EH (cell line): Measurements from ENCODE around the gene PRKAR1B.

Experiments used
- DNase-seq: peaks from one replicate; pipeline ENCODE4 v3.0.0-alpha.2; 2015; ENCODE audit warnings: low read depth

The PRKAR1B gene

DNA sequence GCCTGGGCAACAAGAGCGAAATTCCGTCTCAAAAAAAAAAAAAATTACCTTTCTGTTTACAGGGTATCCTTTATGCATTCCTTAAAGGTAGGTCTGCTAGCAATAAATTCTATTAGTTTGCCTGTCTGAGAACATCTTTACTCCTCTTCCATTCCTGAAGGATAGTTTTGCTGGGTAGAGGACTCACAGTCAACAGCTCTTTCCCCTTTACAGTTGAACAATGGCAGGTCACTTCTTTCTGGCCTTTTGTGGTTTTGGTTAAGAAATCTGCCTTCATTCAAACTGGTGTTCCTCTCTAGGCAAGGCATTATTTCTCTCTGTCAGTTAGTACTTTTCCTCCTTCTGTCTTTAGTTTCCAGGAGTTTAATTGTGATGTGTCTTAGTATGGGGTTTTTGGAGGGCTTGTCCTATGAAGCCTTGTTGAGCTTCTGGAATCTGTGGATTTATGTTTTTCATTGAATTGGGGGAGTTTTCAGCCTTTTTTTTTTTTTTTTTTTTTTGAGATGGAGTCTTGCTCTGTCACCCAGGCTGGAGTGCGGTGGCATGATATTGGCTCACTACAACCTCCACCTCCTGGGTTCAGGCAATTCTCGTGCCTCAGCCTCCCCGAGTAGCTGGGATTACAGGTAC, 5.3 kb downstream of the PRKAR1B start:
- DNase-seq, result no peak

DNA sequence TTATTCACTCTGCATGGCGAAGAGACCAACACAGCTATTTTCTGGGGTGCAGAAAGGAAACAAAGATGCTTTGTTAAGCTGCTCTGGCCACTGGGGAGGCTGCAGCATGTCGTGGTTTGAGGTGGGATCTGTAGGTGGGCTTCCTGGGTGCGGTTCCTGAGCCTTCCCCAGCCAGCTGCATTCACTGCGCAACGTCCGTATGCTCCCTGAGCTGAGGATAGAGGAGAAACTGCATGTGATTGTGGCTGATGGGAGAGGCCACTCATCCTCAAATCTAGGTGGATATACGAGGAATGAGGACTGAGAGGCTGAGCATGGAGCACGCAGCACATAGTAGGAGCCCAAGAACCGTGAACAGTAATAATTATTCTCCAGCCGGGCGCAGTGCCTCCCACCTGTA, 10.4 kb downstream of the PRKAR1B start:
- no peak for DNase-seq

DNA sequence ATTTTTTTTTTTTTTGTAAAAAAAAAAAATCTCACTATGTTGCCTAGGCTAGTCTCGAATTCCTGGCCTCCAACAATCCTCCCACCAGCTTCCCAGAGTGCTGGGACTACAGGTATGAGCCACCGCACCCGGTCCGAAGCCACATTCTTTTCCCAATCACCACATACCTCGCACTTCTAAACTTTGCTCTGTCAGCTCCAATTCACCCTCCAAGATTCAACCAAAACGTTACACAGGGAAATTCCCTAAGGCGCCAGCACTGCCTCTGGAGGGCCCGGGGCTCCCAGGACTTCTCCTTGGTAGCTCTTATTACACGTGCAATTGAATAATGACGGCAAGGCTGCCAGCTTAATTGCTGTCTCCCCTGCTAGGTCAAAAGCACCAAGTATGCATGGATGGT, 10.9 kb downstream of the PRKAR1B start:
- no peak for DNase-seq

DNA sequence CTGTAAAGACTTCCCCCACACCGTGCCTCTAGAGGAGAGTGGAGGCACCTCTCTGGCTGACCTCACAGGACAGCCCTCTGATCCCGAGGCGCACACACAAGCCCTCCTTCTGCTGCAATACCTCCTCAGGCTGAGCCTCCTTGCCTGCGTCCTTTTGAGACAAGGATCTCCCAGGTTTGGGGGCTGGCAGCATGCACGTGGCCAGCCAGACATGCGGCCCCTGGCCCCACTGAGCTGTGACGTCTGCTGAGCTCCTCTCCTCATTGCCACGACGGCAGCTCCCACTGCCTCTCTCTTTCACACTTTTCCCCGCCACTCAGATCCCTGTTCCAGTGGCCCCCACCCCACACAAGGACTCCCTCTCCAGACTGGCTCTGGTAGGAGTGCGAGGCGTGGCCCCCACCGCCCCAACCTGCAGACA, 12.8 kb downstream of the PRKAR1B start:
- DNase-seq, result no peak

DNA sequence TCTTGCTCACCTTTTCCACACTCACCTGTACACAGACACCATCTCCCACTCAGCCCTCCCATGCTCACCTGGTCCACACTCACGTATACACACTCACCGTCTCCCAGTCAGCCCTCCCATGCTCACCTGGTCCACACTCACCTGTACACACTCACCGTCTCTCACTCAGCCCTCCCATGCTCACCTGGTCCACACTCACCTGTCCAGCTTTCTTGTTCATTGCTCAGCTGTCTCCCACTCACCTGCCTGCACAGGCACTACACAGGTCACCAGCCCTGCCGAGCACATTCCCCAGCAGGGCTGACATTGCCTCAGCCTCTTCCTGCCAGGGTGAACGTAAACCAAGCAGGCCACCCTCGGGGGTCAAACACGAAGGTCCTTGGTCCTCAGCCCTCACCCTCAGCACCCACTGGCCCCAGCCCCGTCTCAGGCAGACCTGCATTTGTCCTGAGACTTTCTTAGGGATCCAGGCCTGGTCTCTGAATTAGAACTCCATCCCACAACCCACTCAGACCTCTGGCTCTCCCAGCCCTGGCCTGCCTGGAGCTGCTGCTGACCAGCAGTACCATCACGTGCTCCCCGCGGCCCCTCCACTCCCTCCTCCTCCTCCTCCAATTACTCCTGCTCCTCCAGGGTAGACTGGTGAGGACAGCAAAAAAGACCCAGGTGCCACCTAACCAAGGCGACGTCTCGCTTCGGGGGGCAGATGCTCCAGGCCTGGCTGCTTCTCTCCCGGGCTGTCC, 13.4 kb downstream of the PRKAR1B start:
- DNase-seq, result no peak

DNA sequence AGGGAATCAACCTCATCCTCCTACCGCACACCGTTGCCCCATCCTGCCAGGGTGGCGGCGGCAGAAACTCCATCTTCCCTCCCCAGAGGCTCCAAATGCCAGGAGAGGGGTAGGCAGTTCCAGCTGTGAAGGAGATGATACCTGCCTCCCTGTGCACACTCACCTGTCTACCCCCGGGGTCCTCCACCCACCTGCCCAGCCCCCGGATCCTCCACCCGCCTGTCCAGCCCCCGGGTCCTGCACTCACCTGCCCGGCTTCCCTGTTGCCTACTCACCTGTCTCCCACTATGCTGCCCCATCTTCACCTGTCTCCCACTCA, 14.0 kb downstream of the PRKAR1B start:
- DNase-seq, result no peak

DNA sequence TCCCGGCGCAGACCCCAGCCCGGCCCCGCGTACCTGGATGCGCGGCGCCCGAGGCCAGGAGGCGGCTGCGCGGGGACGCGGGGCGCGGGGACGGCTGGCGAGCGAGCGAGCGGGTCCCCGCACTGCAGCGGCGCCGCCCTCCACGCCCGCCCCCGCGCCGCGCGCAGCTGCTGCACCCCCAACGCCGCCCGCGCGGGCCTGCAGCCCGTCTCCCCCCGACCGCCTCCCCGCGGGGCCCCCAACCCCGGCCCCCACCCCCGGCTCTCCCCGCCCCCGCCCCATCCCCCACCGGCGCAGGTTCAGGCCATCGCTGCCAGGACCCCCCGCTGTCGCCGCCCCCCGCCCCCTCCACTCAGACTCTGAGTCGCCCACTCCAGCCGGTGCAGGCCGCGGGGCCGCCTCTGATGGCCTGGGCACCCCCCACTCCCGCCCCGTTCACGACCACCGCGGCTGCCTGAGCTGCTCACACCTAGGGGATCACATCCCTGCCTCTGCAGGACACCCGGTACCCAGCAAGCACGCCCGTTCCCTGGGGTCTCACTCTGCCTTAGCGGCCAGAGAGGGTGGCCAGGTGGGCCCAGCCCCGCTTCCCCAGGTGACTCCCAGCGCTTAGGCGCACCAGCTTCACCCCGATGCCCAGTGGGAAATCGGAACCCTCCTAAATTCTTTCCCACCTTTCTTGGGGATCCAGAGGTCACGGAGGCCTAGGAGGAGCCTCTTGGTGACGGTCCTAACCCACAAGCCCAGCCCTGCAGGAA, 14.5 kb downstream of the PRKAR1B start:
- DNase-seq, result no peak

DNA sequence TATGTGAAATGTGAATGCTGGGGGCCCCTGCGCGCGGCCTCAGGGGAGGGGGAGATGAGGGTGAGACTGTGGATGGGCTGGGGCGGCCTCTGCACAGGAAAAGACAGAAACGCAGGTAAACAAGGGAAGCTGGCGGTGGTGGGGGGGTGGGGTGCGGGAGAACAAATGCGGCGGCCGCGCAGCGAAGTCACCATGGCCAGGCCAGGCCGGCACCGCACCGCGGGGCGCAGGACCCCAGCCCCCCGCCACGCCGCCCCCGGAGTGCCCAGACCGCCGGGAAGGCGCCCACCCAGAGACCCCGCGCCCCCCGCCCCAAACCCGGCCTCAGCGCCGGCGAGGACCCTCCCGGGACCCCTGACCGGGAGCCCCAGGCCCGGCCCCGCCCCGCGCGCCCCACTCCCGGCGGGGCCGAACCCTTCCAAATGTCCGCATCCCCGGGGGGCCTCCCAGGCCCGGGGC, 15.1 kb downstream of the PRKAR1B start:
- no peak for DNase-seq

DNA sequence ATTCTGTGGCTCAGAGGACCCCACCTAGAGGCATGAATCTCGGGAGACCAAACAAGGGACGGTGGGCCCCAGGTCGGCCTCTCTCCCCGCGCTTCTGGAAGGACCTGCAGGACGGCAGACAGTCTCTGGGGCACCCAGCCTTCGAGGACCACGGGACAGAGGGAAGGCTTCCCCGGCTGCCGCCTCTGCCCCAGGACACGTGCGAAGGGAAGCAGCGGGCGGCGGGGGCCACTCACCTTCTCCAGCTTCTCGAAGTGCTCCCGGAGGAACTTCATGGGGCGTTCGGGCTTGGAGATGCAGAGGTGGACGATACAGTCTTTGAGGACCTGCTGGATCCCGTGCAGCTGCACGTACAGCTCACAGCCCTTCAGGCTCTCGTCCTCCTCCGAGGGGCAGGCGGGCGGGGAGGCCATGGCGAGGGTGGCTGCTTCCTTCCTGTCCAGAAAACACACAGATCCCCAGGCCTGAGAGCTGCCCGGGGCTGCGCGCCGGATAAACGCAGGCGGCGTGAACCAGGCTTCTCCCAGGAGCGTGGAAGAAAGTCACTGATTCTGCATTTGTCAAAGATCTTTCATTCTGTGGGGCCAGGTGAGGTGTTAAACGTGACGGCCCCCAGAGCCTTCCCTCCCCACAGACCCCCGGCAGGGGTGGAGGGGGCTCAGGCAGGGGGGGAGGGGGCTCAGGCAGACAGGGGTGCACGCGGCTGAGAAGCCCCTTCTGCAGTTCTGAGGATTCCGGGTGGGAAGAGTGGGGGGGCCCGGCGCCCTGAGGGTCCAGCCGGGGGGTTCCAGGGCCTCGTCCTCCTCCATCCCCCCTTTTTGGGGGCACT, 15.8 kb downstream of the PRKAR1B start:
- no peak for DNase-seq

DNA sequence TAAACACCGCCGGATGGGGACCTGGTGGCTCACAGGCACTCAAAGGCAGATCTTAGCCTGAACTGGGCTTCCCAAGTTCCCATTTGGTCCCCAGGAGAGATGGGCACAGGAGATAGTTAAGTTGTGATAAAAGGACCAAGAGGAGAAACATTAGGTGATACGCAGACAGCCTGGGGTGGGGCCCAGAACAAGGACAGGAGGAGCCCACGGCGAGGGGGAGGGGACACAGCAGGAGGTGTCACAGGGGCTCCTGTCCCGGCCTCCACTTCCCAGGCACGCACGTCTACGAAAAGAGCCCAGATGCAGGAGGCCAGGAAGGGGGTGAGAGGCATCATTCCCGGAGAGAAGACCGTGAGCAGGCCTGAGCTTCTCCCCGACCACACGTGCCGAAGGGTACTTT, 16.9 kb downstream of the PRKAR1B start:
- DNase-seq, result no peak

DNA sequence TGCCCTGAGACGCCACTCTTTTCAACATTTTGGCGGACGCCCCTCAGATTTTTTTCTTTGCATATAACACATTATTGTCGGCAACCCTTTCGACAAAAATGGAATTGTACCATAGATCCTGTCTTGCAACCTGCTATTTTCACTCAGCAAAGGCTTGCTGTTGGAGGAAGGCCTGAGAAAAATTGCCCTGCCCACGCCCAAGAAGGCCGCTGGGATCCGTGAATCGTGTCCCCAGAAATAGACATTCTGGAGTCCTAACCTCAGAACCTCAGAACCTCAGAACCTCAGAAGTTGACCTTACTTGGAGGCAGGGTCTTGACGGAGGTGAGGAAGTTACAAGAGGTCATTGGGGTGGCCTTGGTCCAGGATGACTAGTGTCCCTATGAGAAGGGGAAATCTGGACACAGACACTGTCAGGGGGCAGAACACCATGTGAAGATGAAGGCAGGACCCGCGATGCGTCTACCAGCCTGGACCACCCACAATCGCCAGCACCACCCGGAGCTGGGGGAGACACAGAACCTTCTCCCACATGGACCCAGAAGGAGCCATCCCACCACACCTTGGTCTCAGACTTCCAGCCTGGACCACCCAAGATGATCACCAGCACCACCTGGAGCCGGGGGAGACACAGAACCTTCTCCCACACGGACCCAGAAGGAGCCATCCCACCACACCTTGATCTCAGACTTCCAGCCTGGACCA, 19.6 kb downstream of the PRKAR1B start:
- DNase-seq, result no peak

DNA sequence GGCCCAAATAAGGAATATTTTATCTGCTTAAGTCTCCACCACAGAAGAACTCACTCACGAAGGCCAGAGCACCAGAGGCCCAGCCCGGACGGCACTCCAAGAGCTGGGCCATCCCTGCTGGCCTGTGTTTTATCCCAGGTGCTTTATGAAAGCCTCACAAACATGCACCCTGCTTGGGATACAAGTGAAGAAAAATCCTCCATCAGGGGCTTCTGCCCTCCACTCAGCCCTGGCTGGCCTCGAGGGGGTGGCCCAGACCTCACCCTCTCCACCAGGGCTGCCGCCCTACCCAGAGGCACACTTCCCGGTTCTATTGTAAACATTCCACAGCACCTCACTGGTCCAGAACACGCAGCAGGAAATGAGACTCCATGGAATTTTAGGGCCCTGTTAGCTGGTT, 20.4 kb downstream of the PRKAR1B start:
- no peak for DNase-seq

DNA sequence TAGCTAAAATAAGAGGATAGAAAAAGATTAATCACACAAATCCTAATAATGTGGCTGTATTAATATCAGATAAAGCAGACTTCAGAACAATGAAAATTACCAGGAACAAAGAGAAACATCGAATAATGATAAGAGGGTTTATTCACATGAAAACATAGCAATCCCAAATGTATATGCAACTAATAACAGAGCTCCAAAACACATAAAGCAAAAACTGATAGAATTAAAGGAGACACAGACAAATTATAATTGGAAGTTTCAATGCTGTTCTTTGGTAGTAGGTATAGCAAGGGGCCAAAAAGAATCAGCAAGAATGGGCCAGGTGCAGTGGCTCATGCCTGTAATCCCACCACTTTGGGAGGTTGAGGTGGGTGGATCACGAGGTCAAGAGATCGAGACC, 24.0 kb downstream of the PRKAR1B start:
- no peak for DNase-seq

DNA sequence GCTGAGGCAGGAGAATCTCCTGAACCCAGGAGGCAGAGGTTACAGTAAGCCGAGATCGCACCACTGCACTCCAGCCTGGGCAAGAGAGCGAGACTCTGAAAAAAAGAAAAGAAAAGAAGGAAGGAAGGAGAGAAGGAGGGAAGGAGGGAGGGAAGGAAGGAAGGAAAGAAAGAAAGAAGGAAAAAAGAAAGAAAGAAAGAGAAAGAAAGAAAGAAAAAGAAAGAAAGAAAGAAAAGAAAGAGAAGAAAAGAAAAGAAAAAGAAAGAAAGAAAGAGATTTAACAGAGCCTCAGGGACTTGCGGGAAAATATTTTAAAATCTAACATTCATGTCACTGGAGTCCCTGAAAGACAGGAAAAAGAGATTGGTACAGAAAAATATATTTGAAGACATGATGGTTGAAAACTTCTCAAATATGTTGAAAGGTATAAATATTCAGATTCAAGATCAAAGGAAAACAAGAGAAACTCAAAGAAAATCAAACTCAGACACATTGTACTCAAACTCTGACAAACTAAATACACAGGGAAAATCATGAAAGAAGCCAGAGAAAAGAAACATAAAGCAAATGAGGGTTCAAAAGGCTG, 25.9 kb downstream of the PRKAR1B start:
- DNase-seq, result no peak

DNA sequence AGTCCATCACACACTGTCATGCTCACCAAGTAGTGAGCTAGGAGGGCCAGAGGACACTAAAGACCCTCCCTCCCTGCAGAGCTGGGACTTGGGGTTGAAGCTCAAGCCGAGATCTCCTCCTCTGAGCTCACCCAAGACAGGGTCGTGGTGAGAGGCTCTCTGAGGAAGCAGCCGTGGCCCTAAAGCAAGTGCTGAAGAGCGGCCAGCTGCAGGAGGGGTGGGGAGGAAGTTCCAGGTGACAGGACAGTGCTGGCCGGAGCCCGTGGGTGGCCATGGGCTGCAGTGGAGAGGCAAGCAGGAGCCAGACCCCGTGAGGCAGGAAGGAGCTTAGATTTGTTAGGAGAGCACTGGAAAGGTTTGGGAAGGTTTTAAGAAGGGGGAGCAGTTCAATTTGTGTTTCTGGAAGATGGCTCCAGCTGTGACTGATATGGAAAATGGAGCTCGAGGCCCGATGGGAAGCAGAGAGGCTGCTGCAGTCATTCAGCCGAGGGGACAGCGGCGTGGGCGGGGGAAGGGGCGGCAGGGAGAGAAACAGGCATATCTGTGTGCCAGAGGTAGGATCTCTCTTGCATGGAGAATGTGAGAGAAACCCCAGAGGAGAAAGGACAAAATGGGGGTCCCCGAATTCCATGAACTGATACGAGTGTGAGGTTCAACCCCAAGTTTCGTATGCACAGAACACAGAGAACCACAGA, 27.5 kb downstream of the PRKAR1B start:
- DNase-seq, result no peak

DNA sequence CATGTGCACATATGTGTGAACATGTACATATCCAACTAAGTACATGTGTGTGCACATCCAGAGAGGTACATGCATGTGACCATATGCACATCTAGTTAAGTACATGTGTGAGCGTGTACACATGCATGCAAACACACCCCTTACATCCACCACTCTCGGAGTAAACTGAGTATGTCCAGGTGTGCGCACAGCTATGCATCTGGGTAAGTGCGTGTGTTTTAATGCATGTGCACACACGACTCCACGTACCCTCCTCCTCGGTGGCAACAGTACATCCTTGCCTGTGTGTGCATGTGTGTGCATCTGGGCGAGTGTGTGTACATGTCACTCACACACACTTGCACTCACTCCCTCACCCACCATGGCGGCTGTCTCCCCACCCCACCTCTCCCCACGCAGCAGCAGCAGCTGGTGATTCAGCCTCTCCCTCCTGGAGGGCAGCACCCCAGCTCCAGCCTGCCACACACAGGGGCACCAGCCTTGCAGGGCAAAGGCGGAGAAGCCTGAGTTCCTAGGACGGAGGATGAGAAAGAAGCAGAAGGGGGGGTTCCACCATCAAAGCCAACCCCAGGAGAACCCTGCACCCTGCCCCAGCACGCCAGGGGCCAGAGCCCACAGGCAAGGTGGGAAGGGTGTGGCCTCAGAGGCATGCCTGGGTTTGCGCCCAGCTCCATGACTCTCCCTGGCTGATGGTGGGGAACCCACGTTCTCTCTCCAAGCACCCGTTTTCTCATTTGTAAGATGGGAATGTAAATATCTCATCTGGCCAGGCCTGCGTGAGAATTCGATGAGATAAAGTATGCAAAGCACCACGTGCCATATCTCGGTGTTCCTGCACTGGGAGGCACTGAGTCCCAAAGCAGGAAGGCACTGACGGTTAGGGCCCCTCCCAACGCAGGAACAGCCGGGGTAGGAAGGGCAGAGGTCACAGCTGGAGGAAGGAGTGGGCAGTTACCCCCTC, 28.3 kb downstream of the PRKAR1B start:
- DNase-seq, result no peak

DNA sequence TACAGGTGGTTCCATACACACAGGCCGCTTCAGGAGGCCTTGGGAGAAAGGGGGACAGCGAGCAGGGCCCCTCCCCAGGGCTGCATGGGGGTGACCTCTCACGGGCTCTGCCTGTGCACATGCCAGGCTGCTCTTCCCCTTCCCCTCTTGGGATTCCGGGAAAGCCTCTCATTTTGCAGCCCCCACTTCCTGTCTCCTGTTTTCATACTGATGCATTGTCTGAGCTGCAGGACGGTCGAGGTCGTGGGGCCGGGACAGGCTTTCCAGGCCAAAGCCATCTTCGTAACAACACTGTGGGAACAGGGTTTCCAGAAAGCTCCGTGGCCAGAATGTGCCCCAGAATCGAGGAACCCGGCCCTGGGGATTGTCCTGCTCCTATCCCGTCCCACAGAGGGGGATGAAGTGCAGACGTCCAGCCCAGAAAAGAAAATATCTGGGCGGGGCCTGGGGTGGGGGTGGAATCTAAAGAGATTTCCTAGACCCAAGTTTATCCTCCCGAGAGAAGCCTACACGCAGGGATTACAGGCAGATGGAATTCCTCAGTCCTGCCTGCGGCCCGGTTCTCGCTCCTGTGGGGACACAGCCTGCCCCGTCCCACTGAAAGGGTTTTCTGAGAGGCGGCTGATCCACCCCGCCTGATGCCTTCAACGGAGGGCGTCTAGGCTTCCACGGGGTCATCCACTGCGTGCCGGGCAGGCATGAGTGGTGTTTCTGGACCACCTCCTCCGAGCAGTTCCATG, 30.1 kb downstream of the PRKAR1B start:
- DNase-seq, result no peak

DNA sequence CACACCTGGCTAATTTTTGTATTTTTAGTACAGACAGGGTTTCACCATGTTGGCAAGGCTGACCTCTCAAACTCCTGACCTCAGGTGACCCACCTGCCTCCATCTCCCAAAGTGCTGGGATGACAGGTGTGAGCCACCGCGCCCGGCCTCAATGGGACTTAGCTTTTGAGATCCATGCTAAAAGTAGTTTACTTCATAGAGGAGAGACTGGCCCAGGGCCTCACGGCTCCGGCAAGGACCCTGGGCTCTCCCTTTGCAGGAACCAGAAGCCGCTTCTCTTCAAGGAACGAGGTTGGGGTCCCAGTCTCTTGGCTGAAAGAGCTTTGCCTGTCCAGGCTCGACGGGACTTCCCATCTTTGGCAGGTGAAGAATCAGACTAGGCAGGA, 30.7 kb downstream of the PRKAR1B start:
- no peak for DNase-seq

DNA sequence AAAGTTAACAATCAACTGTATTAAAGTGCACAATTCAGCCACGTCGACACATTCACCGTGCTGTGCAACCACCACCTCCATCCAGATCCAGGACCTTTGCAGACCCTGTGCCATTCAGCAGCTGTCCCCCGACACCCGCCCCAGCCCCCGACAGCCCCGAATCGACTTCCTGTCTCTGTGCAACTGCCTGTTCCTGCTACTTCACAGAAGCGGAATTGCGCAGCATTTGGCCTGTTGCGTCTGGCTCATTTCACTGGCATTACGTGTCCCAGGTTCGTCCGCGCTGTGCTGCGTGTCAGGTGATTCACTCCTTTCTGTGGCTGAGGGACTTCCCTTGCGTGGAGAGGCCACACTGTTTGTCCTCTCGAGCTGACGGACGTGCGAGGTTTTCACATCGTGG, 33.8 kb downstream of the PRKAR1B start:
- DNase-seq, result no peak
